ENCODE results near the gene ZNF593OS. TPM values are rescaled to one million over a fixed set of nuclear protein-coding genes. Genes with fewer than 3 reads are reported as not detected.

ZNF593OS gene
- total RNA-seq, 4 donors from 2014 or later, result not detected

DNA sequence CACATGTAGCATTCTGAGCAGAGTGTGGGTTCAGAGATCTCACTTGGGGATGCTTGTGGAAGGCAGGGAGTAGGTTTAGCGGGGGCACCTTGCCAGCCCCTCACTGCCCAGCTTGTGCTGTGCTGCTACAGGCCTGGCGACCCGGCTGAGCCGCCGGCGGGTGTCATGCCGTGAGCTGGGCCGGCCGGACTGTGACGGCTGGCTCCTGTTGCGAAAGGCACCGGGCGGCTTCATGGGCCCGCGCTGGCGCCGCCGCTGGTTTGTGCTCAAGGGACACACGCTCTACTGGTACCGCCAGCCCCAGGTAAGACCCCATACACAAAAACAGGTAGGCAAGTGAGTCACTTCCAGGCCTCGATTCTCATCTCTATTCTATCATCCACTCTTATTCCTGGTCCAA, 13.3 kb upstream of the ZNF593OS start:
- no peak for ATAC-seq
- TF ChIP-seq EP300 (IDR thresholded peaks at IDR 0.05) (no peak), POLR2A (IDR thresholded peaks at IDR 0.05) (no peak), POLR2AphosphoS5 (IDR thresholded peaks at IDR 0.05) (no peak)
- TF ChIP-seq, protein P1, sequence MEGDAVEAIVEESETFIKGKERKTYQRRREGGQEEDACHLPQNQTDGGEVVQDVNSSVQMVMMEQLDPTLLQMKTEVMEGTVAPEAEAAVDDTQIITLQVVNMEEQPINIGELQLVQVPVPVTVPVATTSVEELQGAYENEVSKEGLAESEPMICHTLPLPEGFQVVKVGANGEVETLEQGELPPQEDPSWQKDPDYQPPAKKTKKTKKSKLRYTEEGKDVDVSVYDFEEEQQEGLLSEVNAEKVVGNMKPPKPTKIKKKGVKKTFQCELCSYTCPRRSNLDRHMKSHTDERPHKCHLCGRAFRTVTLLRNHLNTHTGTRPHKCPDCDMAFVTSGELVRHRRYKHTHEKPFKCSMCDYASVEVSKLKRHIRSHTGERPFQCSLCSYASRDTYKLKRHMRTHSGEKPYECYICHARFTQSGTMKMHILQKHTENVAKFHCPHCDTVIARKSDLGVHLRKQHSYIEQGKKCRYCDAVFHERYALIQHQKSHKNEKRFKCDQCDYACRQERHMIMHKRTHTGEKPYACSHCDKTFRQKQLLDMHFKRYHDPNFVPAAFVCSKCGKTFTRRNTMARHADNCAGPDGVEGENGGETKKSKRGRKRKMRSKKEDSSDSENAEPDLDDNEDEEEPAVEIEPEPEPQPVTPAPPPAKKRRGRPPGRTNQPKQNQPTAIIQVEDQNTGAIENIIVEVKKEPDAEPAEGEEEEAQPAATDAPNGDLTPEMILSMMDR (IDR thresholded peaks at IDR 0.05), result no peak
- Histone ChIP-seq H3K9me3 (no peaks in the 10 kb centered on the region), H3K27ac (no peak overlapping the region), H3K27me3 (no peaks in the 10 kb centered on the region), H3K36me3 (no peaks in the 10 kb centered on the region), H3K4me1 (no peaks in the 10 kb centered on the region), H3K4me3 (no peak overlapping the region)
- WGBS, 2 donors (ENCODE audit: low coverage in 1 of 2), result 83 to 96% methylated on average over 1 to 11 of the region's 21 CpGs

- H3K4me1 ChIP-seq, result no peaks in the 10 kb centered on the region
- H3K9me3 ChIP-seq, result no peaks in the 10 kb centered on the region
- H3K36me3 ChIP-seq, result no peaks in the 10 kb centered on the region
- no peak overlapping the region for H3K4me3 ChIP-seq
- WGBS, 2 donors (ENCODE audit: low coverage in 1 of 2), result no CpG with 5 or more reads among the region's 7 CpGs
- TF ChIP-seq, protein P1 (IDR thresholded peaks at IDR 0.05), result no peak
- TF ChIP-seq EP300 (IDR thresholded peaks at IDR 0.05), result no peak
- no peak for TF ChIP-seq POLR2AphosphoS5 (IDR thresholded peaks at IDR 0.05)
- no peak for TF ChIP-seq POLR2A (IDR thresholded peaks at IDR 0.05)
- no peaks in the 10 kb centered on the region for H3K27me3 ChIP-seq
- H3K27ac ChIP-seq, result no peak overlapping the region
- no peak for ATAC-seq
Observed at GRCh38 chr1:26184086-26184485, 12.5 kb upstream of the ZNF593OS start.

DNA sequence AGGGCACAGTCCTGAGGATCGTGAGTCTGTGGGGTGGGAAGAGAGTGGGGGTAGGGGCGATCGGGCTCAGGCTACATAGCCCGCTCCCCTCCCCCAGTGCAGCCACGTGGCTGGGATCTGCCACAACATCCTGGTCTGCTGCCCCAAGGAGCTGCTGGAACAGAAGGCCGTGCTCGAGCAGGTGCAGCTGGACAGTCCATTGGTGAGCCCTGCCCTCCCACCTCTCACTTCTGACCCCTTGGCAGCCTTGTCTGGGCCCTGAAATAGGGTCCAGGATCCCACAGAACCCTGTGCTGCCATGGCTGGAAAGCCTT, 10.7 kb upstream of the ZNF593OS start:
- TF ChIP-seq POLR2A (IDR thresholded peaks at IDR 0.05) (no peak), EP300 (IDR thresholded peaks at IDR 0.05) (no peak), POLR2AphosphoS5 (IDR thresholded peaks at IDR 0.05) (no peak)
- TF ChIP-seq, protein P1 (IDR thresholded peaks at IDR 0.05), result no peak
- no peaks in the 10 kb centered on the region for H3K27me3 ChIP-seq
- no CpG with 5 or more reads among the region's 7 CpGs for WGBS, 2 donors (ENCODE audit: low coverage in 1 of 2)
- no peaks in the 10 kb centered on the region for H3K9me3 ChIP-seq
- no peaks in the 10 kb centered on the region for H3K4me1 ChIP-seq
- H3K4me3 ChIP-seq, result no peak overlapping the region
- no peak for ATAC-seq
- H3K36me3 ChIP-seq, result no peaks in the 10 kb centered on the region
- no peak overlapping the region for H3K27ac ChIP-seq

DNA sequence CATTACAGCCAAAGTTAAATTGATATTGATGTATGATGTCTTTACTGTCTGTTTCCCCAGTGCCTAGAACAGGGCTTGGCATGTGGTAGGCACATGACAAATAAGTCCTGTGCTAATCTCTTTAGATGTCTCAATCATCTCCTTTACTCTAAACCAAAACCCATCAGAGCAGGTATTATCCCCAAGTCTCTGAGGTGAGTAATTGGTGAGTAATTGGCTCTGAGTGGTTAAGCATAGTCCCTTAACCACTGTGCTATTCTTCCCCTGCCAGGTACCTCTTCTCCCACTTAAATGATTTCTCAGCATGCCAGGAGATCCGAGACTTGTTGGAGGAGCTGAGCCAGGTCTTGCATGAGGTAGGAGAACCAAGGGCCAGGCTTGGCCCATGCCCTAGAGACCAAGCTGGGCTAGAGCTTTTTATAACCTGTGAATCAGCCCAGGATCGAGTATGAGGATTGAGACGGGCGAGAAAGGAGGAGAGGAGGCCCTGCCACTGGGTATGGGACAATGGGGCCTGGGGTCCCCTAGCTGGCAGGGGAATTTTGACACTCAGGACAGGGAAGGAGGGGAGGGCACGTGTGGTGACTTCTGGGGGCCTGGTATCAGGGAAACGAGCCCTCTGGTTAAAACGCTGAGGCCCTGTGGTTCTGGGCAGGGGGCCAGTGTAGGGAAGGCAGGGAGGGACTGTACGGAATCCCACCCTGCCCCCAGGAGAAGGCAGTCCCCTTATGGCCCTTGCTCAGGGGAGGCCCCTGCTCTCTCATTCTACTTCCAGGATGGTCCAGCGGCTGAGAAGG, 10.2 kb upstream of the ZNF593OS start:
- Histone ChIP-seq H3K36me3 (no peaks in the 10 kb centered on the region), H3K27ac (no peak overlapping the region), H3K4me1 (no peaks in the 10 kb centered on the region), H3K9me3 (no peaks in the 10 kb centered on the region), H3K27me3 (no peaks in the 10 kb centered on the region), H3K4me3 (no peak overlapping the region)
- no peak for ATAC-seq
- WGBS, 2 donors (ENCODE audit: low coverage in 1 of 2), result 57 to 76% methylated on average over 3 of the region's 9 CpGs
- TF ChIP-seq, protein P1 (IDR thresholded peaks at IDR 0.05), result no peak
- no peak for TF ChIP-seq EP300 (IDR thresholded peaks at IDR 0.05)
- no peak for TF ChIP-seq POLR2AphosphoS5 (IDR thresholded peaks at IDR 0.05)
- no peak for TF ChIP-seq POLR2A (IDR thresholded peaks at IDR 0.05)

GRCh38 chr1:26180010-26180506, 8.4 kb upstream of the ZNF593OS start:
- Histone ChIP-seq H3K4me1 (no peaks in the 10 kb centered on the region), H3K4me3 (no peak overlapping the region), H3K27ac (no peak overlapping the region), H3K9me3 (no peaks in the 10 kb centered on the region), H3K36me3 (no peaks in the 10 kb centered on the region), H3K27me3 (no peaks in the 10 kb centered on the region)
- 80 to 89% methylated on average over 2 to 3 of the region's 4 CpGs for WGBS, 2 donors (ENCODE audit: low coverage in 1 of 2)
- TF ChIP-seq POLR2AphosphoS5 (IDR thresholded peaks at IDR 0.05) (no peak), POLR2A (IDR thresholded peaks at IDR 0.05) (no peak), EP300 (IDR thresholded peaks at IDR 0.05) (no peak)
- TF ChIP-seq, protein P1 (IDR thresholded peaks at IDR 0.05), result no peak
- ATAC-seq, result no peak

Data from gastroesophageal sphincter (tissue), 4 donors.